GM21619 (cell line): ENCODE data around the gene RFX2.
"Not testable (repeated sequence)": the region's sequence is repeated elsewhere in the genome, so short reads cannot be mapped to it uniquely, and the experiment has no call there.

ENCODE experiments used
- ATAC-seq: cut with Tn5 transposase; IDR thresholded peaks from one replicate; pipeline ENCODE4 v1.9.1; 2021; ENCODE audit not compliant: unreplicated experiment

The RFX2 gene

DNA sequence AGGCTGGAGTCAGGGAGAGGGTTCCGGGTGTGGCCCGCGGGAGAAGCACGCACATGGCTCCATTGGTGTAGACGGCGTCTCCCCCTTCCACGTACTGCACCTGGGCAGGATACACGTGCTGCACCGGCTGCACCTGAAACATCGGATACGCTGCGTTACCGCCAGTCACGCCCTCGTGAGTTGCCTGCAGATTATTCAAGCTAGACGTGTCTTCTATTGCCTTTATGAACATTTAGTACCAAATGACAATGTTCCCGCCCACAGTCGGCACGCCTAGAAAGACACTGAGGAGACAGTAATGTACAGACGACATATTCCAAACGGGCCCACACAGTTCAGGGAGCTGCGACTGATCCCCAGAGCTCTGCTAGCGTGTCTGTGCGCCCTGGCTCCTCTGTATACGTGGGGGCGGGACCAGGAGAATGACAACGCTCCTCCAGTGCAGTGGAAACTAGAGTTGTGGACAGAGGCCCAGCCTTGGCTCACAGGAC, 68.3 kb downstream of the RFX2 start:
- no peak for ATAC-seq

DNA sequence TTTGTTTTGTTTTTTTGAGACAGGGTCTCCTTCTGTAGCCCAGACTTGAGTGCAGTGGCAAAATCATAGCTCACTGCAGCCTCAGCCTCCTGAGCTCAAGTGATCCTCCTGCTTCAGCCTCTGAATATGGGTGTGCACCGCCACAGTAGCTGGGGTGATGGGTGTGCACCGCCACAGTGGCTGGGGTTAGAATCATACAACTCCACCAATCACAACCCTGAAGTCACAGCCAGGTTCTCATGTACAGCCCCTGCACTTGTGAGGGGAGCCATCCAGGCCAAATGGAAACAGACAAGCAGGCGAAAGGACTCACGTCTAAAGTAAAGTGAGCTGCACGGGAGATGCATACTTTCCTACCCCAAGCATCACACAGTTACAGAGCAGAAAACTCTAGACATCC, 69.2 kb downstream of the RFX2 start:
- no peak for ATAC-seq

DNA sequence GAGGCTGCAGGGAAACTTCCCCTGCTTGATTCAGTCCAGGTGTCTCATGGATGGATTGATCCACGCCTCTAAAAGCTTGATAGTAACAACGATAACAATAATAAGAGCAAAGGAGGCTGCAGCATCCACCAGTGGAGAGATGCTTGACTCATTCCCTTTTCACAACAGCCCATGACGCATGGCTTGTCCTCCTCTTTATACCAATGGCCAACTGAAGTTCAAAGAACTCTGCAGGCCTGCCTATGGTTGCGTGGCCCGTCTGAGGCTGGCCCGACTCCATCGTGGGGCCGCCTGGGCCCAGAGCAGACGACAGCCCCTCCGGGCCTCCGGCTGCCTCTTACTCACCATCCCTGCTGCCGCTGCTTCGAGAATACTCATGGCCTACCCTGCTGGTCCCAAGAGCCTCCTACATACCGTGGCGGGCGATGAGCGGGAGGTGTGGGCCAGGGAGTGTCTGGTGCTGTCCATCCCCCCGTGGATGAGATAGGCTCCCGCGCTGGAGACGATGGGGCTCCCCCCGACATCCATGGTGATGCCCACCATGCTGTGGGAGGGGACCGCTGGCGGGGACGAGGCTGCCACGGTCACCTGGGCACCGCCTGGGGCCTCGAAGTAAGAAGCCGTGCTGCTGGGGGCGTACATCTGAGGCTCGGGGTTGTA, 70.6 kb downstream of the RFX2 start:
- ATAC-seq, result no peak

DNA sequence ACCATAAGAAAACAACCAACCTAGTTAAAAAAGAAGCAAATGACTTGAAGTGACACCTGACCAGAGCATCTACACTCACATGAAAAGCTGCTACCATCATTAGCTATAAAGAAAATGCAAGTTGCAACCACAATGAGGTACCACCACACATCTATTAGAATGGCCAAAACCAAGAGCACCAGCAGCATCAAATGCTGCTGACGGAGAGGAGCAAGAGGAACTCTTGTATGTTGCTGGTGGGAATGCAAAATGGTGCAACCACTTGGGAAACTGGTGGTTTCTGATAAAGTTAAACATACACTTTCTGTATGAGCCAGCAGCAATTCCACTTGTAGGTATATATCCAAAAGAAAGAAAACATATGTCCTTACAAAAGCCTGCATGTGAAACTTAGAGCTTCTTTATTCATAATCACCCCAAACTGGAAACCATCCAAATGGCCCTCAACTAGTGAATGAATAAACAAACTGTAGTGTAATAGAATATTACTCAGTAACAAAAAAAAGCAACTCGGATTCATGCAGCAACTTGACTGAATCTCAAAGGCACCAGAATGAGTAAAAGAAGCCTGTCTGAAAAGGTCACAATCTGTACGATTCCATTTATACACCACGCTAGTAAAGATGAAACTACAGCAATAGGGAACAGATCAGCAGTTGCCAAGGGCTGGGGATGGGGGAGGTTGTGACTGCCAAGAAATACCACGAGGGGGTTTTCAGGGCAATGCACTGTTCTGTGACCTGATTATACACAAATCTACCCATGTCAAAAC, 71.5 kb downstream of the RFX2 start:
- no peak for ATAC-seq

DNA sequence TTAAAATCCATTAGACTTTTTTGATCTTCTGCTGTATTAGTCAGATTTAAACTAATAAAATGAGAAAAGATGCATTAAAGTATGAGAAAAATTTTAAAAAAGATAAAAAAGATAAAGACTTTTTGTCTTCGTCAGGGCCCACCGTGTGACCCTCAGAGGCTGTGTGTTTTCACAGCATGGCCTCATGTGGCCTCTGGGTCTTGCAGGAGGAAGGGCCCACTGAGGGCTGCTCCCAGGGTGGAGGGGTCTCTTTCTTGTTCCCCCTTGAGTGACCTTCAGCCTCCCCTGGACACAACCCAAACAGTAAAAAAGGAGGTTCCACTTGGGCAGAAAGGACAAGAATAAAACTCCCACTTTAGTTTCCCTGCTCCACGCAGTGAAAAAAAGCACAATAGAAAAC, 75.3 kb downstream of the RFX2 start:
- no peak for ATAC-seq

DNA sequence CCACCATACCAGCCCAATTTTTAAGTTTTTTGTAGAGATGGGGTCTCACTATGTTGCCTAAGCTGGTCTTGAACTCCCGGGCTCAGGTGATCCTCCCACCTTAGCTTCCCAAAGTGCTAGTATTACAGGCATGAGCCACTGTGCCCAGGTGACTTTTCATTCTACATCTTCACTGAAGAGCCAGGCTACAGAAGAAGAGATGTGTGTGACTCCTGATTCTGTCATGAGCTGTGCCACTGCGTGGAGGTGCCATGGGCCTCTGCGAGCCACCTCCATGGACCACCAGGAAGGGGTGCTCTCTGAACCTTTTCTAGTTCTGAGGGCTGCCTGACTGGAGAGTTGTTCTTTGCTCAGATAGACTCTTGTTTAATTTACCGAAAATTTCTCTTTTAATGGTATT, 75.8 kb downstream of the RFX2 start:
- ATAC-seq, result no peak

DNA sequence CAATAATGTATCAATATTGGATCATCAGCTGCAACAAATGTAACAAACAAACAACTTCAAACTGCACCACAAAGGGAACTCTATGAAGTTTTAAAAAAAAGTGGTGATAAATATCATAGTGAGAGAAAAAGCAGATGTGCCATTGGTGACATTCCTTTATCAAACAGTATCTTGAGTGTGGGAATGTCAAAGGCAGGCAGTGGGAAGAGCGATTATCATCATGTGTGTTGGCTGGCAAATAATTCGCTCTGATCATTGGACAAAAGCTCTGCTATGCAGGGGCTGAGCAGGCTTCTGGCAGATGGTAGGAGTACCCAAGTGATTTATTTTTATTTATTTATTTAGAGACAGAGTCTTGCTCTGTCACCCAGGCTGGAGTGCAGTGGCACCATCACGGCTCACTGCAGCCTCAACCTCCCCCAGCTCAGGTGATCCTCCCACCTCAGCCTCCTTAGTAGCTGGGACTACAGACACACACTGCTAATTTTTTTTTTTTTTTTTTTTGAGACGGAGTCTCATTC, 76.5 kb downstream of the RFX2 start:
- ATAC-seq, result no peak

DNA sequence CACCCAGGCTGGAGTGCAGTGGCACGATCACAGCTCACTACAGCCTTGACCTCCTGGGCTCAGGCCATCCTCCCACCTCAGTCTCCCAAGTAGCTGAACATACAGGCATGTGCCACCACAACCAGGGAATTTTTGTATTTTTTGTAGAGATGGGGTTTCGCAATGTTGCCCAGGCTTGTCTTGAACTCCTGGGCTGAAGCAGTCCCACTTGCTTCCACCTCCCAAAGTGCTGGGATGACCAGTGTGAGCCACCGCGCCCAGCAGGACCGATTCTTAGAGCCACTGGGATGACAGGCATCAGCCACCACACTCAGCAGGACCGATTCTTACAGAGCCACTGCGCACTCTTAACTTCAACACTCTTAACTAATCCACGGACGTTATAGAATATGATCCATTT, 77.5 kb downstream of the RFX2 start:
- ATAC-seq, result no peak

DNA sequence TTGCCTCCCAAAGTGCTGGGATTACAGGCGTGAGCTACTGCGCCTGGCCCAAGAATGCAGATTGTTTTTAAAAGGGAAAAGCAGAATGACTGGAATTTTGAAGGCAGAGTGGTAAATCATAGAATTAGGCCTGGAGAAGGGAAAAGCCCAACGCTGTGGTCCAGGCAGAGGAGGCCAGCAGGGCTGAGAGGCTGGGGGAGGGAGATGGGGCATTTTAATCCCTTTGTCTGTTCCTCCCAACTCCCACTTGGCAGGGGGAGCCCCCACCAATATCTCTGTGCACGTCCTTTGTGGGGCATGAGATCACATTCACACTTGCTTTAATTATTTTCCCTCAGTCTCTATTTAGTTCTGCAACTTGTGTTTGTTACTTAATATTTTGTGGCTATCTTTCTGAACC, 77.9 kb downstream of the RFX2 start:
- ATAC-seq, result no peak

DNA sequence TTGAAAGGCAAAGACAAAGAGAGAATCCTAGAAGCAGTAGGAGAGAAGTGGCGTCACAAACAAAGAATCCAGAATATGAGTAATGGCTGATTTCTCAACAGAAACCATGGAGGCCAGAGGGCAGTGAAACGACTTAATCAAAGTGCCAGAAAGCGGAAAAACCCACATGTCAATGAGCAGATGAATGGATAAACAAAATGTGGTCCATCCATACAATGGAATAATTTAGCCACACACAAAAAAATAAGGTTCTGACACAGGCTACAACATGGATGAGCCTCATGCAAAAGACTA, 80.1 kb downstream of the RFX2 start:
- no peak for ATAC-seq

DNA sequence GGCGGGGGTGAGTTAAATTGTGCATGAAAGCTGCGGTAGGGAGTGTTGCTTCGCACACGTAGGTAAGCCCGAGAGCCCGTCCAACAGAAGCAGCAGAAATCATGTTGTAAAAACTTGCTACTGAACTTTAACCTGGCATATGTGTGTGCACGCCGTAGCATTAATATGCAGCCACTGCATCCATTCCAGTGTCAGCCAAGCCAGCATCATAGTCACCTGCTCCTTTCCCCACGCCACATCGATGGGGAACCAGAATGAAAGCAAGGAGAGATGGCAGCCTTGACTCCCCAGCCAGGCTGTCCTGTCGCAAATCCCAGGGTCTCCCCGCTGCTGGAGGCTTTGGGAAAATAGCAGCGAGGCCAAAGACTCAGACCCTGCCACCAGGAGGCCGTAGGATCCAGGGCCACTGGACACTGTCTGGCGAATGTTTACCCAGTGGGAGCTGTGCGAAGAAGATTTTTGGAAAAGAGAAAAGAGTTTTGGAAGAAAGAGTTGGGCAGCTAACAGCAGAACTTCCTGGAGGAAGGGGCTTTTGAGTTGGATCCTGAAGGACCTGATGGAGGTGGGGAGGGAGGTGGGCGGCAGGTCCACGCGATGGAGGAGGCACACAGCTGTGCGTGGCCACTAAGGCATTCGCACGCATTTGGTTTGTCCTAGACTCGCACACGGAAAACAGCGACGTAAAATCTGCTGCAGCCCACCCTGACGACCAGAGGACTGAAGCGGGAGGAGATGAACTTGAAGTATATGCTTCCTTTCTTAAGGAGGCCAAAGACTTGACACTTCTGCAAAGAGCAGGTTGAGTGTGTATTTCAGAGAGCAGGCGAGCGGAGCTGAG, 83.7 kb downstream of the RFX2 start:
- ATAC-seq, result no peak

DNA sequence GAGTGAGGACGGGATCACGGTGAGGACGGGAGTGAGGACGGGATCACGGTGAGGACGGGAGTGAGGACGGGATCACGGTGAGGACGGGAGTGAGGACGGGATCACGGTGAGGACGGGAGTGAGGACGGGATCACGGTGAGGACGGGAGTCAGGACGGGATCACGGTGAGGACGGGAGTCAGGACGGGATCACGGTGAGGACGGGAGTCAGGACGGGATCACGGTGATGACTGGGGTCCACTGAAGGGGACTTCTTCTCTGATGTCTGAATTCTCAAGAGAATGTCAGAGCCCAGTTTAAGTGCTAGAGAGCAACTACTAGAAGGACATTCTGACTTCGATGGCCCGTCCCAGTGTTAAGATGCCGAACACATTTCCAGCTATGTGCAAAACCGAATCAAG, 85.5 kb downstream of the RFX2 start:
- not testable (repeated sequence) for ATAC-seq

DNA sequence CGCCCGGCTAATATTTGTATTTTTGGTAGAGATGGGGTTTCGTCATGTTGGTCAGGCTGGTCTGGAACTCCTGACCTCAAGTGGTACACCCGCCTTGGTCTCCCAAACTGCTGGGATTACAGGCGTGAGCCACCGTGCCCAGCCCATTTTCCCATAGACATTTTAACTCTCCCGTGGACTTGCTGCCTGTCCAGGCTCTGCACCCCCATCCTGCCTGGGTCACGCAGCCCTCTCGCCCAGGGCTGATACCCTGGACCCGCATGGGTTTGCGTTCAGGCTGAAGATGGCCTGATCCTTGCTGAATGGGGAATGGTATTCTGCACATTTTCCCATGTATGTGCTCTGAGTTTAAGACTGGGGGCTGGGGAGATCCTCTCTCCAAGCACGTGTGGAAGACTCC, 86.4 kb downstream of the RFX2 start:
- ATAC-seq, result no peak

DNA sequence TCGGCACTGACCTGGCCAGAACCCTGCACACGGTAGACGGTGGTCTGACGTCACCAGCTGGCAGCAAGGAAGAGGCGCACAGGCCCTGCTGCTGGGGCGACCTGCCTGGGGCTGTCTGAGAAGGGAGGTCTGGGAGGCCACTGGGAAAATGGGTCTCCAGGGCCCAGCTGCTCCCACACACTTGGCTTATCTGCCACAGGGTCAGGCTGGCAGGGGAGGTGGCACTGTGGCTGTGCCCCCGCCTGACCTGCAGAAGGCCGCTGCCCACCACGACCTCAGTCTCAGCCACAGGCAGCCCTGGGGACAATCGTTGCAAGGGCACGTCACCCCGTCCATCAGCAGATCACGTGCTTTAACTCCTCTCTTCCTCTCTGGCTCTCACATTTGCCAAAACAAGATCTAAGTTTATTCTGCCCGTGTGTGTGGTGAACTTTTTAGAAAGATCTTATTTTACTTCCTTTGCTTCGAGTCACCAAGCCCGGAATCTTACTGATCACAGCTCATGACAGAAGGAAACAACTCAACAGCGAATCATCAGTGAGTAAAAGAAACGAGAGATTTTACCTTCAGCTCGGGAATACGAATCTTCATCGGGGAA, 87.1 kb downstream of the RFX2 start:
- no peak for ATAC-seq

DNA sequence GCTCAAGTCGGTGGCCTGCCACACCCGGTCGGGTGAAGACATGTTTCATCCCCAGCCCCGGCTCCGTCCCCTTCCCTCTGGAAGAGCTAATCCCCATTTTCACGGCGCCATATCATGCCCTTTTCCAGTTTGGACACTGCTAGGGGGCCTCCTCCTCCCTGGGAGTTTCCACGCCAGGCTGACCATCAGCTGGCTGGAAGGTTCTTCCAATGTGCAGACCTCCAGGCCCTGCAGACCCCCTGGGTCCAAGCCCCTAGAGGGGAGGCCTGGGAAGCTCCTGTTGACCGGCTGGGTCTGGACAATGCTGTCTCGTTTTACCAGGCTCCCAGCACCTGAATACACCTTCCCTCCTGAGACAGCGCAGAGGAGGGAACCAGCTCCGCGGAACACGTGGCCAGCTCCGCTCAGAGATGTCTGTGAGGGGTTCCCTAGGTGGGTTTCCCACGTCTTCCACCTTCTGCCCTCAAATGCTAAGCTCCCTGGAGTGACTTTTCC, 87.7 kb downstream of the RFX2 start:
- ATAC-seq, result no peak

DNA sequence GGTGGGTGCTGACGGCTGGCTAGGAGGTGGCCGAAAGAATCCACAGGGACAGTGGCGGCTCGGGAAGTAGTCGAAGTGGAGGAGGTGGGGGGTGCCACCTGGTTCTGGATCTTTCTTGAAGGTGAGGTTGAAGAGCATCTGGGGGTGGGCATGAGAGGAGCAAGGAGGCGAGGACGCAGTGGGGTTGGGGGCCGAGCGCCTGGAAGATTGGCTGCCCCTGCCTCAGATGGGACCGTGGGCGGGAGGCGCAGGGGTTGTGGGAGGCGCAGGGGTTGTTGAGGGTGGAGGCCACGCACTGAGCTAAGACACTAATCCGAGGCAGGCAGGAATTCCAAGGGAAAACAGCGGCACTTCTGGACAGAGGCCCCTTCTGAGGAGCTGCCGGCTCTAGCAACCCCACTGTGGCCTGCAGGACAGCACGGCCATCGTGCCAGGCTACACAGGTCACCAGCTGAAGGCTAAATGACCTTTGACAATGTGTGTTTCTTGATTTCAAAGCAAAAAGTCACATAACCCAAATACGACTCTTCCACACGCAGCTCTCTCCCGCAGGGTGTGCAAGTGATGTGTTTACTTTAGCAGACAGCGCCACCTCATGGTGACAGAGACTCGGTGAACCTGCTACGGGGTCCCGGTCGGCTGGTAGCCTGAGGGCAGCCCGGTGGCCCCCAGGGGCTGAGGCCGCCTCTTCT, 88.3 kb downstream of the RFX2 start:
- no peak for ATAC-seq

DNA sequence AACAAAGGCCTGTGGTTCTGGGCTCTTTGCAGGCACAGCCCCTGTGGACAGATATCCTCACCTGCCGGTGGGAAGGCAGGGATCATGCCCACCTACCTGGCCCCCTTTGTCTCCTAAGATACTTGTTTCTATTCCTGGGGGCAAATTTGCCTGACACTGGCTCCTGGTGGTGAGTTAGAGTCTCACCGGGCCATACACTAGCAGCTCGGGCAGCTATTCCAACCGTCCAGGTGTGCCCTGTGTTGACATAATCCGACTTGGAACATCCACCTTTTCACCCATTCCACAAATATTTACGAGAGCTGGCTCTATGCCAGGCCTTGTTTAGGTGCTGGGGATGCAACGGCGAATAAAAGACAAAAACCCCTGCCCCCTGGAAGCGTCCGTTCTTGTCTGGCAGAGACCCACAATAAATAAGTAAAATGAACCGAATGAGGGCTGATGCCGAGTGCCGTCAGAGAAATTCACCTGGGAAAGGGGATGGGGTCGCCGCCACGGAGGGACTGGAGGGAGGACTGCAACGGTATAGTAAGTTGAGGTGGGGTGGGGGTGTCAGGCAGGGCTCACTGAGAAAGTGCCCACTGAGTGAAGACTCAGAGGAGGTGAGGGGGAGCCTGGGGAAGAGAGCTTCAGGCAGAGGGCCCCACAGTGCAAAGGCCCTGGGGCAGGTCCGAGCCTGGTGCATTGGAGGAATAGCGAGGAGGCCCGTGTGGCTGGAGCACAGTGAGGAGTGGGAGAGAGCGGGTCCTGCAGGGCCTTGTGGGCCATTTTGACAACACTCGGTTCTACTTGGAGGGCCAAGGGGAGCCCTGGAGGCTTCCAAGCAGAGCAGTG, 89.1 kb downstream of the RFX2 start:
- ATAC-seq, result no peak

DNA sequence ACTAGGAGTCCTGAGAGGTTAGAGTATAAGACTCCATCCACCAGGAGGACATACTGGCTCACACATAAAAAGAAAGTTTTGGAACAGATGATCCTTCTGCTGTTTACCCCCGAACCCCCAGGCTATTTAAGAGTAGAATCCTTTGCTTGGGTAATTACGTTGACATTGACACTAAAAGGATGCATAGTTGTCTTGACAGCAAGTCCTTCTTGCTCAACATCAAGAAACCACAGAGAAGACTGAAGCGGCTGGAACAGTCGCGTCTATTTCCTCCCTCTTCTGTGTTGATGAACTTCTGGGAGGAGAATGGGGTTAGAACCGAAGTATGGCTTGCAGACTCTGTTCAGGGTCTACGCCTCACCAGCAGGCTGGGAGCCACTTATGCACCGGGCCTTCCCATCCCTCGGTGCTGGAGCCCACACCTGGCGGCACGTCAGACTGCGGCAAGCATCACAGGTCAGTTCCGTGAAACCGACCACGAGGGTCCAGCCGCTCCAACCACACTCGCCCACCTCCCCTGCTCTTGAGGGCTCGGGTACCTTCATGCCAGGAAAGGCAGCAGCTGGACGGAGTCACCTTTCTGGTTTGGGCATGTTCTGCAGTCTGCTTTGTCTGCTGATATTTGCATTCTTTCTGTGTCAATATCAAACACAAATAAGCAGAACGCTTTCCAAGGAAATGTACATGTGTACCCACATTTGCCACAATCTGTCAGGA, 90.0 kb downstream of the RFX2 start:
- ATAC-seq, result no peak

DNA sequence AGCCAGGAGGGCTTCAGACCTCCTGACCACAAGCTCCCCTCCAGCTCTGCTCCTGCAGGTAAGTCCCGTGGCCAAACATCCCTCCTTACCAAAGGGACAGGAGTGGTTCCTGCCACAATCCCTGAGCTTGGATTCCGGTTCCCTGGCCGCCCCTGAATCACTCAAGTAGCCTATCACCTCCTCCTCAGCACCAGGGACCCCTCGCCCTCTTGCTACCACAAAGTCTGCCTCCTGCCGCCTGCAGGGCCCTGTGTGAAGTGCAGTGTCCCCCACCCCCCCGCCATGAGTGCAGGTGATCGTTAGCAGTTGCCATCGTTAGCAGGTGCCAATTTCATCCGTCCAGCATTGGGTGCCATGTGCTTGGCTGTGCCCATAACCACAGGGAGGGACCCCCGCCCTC, 91.5 kb downstream of the RFX2 start:
- ATAC-seq, result no peak
